Gastroesophageal sphincter (tissue), 3 donors: ENCODE data around the gene MCC.

Source experiments
- EP300 ChIP-seq: sonication (generic); formaldehyde crosslinking; IDR thresholded peaks from one replicate; pipeline ENCODE4 v1.6.1; 2017; ENCODE audit warnings: antibody characterized with exemption, mild to moderate bottlenecking
- POLR2A ChIP-seq, 2 donors: fragments of 450-650 bp; IDR thresholded peaks; one replicate each; pipeline ENCODE4 v1.6.1; 2017; ENCODE audit warnings: antibody characterized with exemption in 2 of 2, mild to moderate bottlenecking in 2 of 2, moderate library complexity in 1 of 2
- POLR2AphosphoS5 ChIP-seq: sonication (generic); formaldehyde crosslinking; IDR thresholded peaks from one replicate; pipeline ENCODE4 v1.6.1; 2017; ENCODE audit warnings: antibody characterized with exemption
- TF ChIP-seq, protein P1 (sequence below), 4 experiments: fragments of 200-600 bp in 2 of 4; fragments of 450-650 bp in 2 of 4; sonication (generic) in 1 of 4; IDR thresholded peaks; one replicate each; pipeline ENCODE4 v1.5.1; 2017 to 2019; ENCODE audit warnings: antibody characterized with exemption in 4 of 4, mild to moderate bottlenecking in 2 of 4, moderate library complexity in 2 of 4

DNA sequence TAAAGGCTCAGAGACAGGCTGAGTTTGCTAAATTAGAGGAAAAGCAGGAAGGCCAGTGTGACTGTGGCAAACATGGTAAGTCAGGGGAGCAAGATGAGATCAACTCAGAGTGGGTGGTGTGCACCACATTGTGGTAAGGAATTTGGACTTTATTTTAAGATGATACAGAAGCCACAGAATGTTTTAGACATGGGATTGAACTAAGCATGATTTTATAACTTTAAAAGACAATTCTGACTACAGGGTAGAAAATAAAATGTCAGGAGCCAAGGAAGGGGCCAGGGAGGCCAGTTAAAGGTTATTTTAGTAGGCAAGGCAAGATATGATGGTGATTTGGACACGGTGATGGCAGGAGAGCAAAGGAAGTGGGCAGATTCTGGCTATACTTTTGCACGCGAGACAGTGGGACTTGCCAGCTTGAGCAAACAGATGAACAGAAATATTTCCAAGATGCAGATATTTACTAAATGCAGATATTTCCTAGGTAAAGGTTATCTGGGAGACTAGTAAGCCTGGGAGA is 107.4 kb downstream of the MCC start:
- TF ChIP-seq, protein P1, sequence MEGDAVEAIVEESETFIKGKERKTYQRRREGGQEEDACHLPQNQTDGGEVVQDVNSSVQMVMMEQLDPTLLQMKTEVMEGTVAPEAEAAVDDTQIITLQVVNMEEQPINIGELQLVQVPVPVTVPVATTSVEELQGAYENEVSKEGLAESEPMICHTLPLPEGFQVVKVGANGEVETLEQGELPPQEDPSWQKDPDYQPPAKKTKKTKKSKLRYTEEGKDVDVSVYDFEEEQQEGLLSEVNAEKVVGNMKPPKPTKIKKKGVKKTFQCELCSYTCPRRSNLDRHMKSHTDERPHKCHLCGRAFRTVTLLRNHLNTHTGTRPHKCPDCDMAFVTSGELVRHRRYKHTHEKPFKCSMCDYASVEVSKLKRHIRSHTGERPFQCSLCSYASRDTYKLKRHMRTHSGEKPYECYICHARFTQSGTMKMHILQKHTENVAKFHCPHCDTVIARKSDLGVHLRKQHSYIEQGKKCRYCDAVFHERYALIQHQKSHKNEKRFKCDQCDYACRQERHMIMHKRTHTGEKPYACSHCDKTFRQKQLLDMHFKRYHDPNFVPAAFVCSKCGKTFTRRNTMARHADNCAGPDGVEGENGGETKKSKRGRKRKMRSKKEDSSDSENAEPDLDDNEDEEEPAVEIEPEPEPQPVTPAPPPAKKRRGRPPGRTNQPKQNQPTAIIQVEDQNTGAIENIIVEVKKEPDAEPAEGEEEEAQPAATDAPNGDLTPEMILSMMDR (IDR thresholded peaks at IDR 0.05): no peak
- TF ChIP-seq EP300 (no peak), POLR2AphosphoS5 (no peak), POLR2A (IDR thresholded peaks at IDR 0.05) (no peak)
